Uterus (tissue), 2 donors: ENCODE data around the gene SULF2.

Experiments
- POLR2A ChIP-seq, 2 donors: fragments of 450-650 bp; IDR thresholded peaks; one replicate each; pipeline ENCODE4 v1.6.1; 2016; ENCODE audit warnings: antibody characterized with exemption in 2 of 2, mild to moderate bottlenecking in 1 of 2, moderate library complexity in 1 of 2
- TF ChIP-seq, protein P1 (sequence below), 4 experiments: fragments of 200-600 bp in 2 of 4; fragments of 450-650 bp in 2 of 4; sonication (generic) in 2 of 4; IDR thresholded peaks; one replicate each; pipeline ENCODE4 v1.5.1; 2016 to 2019; ENCODE audit warnings: antibody characterized with exemption in 4 of 4, mild to moderate bottlenecking in 2 of 4, moderate library complexity in 1 of 4

DNA sequence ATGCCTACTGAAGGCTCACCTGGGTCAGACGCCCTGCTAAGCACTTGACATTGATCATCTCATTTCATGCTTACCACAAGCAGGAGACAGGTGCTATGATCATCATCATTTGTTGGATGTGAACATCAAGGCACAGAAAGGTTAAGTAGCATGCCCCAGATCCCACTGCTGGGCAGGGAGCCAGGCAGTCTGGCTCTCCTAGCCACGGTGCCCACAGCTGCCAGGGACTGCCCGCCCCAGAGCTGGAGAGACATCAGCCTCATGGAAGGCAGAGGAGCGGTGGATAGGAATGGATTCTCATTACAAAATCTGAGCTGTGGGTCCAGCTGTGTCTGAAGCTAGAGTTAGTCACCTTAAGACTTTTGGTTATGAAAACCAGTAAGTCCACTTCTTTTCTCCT, 3.6 kb downstream of the SULF2 start:
- TF ChIP-seq, protein P1, sequence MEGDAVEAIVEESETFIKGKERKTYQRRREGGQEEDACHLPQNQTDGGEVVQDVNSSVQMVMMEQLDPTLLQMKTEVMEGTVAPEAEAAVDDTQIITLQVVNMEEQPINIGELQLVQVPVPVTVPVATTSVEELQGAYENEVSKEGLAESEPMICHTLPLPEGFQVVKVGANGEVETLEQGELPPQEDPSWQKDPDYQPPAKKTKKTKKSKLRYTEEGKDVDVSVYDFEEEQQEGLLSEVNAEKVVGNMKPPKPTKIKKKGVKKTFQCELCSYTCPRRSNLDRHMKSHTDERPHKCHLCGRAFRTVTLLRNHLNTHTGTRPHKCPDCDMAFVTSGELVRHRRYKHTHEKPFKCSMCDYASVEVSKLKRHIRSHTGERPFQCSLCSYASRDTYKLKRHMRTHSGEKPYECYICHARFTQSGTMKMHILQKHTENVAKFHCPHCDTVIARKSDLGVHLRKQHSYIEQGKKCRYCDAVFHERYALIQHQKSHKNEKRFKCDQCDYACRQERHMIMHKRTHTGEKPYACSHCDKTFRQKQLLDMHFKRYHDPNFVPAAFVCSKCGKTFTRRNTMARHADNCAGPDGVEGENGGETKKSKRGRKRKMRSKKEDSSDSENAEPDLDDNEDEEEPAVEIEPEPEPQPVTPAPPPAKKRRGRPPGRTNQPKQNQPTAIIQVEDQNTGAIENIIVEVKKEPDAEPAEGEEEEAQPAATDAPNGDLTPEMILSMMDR (IDR thresholded peaks at IDR 0.05), result no peak
- TF ChIP-seq POLR2A (IDR thresholded peaks at IDR 0.05), result no peak
